Measurements from ENCODE around the gene ODAD2.

Gene ODAD2

GRCh38 chr10:27779462-27780015, 219.3 kb downstream of the ODAD2 start:
- DNase-seq (ENCODE audit: insufficient read length, low spot score), result no peak
- FAIRE-seq, result no peak

GRCh38 chr10:27774831-27775230, 224.0 kb downstream of the ODAD2 start:
- FAIRE-seq (no peak), DNase-seq (ENCODE audit: insufficient read length, low spot score) (no peak)

DNA sequence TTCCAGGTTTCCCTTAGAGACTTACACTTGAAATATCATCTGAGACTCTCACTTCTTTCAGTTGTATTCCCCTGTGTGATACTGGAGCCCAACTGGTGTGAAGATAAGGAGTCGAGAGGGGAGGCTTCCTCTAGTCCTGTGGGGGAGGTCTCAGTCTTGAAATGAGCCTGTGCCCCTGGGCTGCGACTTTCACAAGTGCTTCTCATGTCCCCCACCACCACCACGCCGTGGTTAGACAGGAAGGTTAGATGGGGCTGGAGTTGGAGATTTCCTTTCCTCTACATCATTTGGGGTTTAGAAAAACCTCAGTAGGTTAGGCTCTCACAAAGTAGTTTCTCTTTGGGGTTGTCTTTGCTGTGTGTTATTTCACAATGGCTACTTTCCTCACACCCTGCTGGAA, 227.6 kb downstream of the ODAD2 start:
- DNase-seq (ENCODE audit: insufficient read length, low spot score) (no peak), FAIRE-seq (no peak)

DNA sequence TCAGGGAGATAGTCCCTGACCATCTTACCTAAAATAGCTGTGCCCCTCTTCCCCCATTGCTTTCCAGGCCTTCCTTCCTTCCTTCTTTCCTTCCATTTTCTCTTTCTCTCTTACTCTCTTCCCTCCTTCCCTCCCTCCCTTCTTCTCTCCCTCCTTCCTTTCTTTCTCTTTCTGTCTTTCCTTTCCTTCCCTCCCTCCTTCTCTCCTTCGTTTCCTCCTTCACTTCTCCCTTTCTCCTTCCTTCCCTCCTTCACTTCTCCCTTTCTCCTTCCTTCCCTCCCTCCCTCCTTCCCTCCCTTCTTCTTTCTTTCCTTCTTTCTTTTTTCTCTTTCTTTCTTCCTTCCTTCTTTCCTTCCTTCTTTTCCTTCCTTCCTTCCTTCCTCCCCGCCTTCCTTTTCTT, 228.7 kb downstream of the ODAD2 start:
- FAIRE-seq (no peak), DNase-seq (ENCODE audit: insufficient read length, low spot score) (no peak)

All from GM19239 (cell line).